Amygdala (tissue), 56 donors: Measurements from ENCODE around the gene UPK3BL1.
"Not testable (repeated sequence)": the region's sequence is repeated elsewhere in the genome, so short reads cannot be mapped to it uniquely, and the experiment has no call there.

Experiments used
- DNase-seq, 56 donors: peaks; one replicate each; lab custom pipeline; 2025; lab: John Stamatoyannopoulos, UW

UPK3BL1 gene

DNA sequence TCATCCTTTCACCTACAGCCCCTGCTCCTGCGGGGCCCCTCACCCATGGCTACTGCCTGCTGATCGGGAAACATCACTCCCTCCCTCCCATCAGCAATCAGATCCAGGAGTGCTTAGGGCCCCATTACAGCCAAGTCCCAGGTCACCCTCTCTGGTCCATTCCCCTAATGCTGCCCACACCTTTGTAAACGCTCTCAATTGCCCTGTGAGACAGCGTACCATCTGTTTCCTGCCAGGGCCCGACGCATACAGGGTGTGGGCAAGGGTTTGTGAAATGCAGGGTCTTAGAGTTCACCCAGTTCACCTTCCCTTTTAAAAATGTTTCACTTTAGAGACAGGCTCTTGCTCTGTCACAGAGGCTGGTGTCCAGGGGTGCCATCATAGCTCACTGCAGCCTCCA is 8.3 kb downstream of the UPK3BL1 start:
- DNase-seq = not testable (repeated sequence)

DNA sequence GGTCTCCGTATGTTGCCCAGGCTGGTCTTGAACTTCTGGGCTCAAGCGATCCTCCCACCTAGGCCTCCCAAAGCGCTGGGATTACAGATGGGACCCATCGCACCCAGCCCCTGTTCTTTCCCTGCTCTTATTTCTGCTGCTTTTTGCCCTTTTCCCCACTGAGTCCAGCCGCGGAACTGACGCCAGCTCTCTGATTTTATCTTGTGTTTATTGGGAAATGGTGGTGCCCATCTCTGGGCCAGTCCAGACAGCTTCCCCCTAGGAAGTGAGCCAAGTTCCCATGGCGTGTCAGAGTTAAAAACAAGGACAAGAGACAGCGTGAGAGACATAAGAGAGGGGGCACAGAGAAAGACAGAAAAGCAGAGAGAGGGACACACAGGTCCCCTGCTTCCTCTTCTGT is 12.0 kb downstream of the UPK3BL1 start:
- DNase-seq = not testable (repeated sequence)

DNA sequence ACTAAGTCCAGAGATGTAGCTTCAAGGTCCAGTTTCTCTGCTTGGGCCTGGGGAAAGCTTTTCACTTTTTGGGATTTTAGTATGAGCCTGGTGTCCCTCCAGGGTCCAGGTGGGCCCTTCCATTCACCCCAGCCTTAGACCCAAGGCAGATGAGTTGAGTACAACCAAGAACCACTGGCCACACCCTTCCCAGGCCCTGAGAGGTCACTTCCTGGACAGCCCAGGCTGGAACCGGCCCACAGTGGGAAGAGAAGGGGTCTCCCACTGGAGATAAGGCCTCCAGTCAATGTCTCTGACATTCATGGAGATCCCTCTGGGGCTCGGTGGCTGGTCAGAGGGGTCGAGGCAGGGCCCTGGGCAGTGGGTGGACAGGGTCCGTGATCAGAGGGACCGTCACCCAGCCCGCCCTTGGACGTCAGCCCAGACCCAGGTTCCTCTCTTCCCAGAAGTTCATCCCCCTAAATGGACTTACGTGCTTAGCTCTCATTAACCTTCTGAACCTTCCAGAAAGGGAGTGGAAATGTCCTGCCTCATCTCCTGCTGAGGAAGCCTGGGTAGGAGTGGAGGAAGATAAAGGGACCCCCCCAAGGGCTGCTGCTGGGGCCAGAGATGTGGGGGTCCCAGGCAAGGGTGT is 15.2 kb downstream of the UPK3BL1 start:
- DNase-seq = not testable (repeated sequence)

- DNase-seq = not testable (repeated sequence)
These were observed 24.5 kb downstream of the UPK3BL1 start for GRCh38 chr7:102618122-102618521.

GRCh38 chr7:102616507-102617125 is 26.0 kb downstream of the UPK3BL1 start, which contains the start of gene RASA4:
Gene RASA4, minus strand, starts transcription at chr7:102616756. Its CDS starts 67 bp downstream, at chr7:102616689.
- DNase-seq = not testable (repeated sequence)

GRCh38 chr7:102615930-102616329 is 26.7 kb downstream of the UPK3BL1 start:
- DNase-seq = not testable (repeated sequence)

GRCh38 chr7:102614873-102615272 is 27.7 kb downstream of the UPK3BL1 start:
- not testable (repeated sequence) for DNase-seq

DNA sequence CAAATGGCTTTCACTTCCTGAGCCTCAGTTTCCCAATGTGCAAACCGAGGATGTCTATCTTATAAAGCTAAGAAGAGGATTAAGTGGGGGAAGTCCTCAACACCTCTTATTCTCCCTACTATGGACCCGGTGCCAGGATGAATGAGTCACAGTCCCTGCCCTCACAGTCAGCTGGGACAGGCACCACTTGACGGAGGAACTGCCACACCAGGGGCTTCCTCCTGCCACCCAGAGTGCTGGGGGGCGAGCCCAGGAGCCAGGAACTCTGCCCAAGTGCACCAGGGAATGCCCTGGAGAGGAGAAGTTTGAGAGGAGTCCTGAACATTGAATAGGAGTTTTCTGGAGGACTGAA is 28.3 kb downstream of the UPK3BL1 start:
- not testable (repeated sequence) for DNase-seq

- not testable (repeated sequence) for DNase-seq
These were observed 28.8 kb downstream of the UPK3BL1 start for GRCh38 chr7:102613575-102614345.

GRCh38 chr7:102611675-102612325 is 30.8 kb downstream of the UPK3BL1 start:
- DNase-seq = not testable (repeated sequence)

GRCh38 chr7:102611013-102611674 is 31.4 kb downstream of the UPK3BL1 start:
- not testable (repeated sequence) for DNase-seq

GRCh38 chr7:102610441-102610840 is 32.1 kb downstream of the UPK3BL1 start:
- DNase-seq = not testable (repeated sequence)

GRCh38 chr7:102609734-102610133 is 32.9 kb downstream of the UPK3BL1 start:
- DNase-seq = not testable (repeated sequence)

GRCh38 chr7:102606848-102607247 is 35.7 kb downstream of the UPK3BL1 start:
- DNase-seq = not testable (repeated sequence)

- not testable (repeated sequence) for DNase-seq
These were observed 38.0 kb downstream of the UPK3BL1 start for GRCh38 chr7:102604431-102605145.

- not testable (repeated sequence) for DNase-seq
These were observed 40.3 kb downstream of the UPK3BL1 start for GRCh38 chr7:102602317-102602716.

GRCh38 chr7:102599699-102600098 is 42.9 kb downstream of the UPK3BL1 start:
- not testable (repeated sequence) for DNase-seq

DNA sequence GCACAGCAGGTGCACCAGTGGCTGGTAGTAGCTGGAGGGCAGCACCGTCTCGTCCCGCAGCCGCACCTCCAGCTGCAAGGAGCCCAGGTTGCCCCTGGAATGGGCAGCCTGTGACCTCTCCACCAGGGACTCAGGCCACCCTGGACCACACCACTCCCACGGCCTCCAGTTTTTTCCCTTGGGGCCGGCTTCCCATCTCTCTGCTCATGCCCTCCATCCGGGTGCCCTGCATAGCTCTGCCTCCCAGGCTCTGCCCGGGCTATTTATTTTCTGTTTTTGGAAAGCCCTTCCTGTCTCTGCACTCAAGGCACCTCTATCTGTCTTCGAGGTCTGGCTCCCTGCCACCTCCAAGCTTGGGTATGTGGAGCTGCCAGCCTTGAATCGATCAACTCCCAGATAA is 46.6 kb downstream of the UPK3BL1 start:
- not testable (repeated sequence) for DNase-seq

DNA sequence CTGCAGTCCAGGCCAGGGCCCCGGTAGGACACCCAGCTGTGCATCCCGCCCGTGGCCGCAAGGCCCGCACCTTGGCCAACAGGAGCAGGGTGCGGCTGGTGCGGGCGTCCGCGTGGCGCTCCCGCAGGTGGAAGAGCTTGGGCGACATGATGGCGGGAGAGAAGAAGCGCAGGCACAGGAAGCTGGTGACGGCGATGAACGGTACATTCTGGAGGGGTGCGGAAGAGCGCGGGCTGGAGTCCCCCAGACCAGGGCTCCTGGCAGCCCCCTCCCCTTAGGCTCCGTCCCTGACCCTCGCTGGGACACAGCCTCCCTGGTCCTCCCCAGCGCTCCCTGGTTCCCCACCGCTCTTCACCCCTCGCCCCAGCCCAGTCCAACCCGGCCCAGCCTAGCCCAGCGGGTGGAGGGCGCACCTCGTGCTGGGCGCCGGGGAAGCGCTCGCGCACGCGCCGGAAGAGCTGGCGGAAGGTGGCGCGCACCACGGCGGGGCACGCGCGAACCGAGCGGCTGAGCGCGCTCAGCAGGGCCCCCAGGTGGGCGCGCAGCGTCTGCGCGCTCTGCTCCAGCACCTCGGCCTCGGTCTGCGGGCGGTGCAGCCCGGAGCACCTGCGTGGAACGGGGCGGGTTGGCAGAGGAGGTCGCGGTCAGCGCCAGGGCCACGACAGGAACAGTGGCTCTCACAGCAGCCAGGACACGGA is 48.8 kb downstream of the UPK3BL1 start:
- DNase-seq = not testable (repeated sequence)
